ENCODE data around the gene TMEM88.

DNA sequence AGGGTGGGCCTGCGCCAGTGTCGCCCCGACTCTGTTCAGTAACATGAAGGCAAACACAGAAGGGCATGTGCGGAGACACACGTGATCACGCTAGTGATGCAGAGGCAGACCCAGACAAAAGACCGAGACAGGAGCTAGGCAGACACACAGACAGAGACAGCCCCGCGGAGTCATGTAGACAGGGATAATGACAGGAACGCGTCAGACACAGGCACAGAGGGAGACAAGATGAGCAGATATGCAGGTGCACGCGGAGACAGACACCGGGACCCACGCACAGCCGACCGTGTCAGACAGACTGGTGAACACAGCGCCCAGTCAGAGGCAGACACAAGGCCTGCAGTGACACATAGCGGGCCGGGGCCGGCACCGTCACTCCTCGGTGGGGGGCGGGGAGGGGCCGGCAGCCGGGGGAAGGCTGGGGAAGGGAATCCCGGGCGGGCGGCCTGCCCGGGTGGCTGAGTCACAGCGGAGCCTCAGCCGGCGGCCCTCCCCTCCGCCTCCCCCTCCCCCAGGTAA, 13.4 kb upstream of the TMEM88 start:
- no peak for TF ChIP-seq EZH2phosphoT487 (IDR thresholded peaks at IDR 0.05; ENCODE audit: low read depth, severe bottlenecking, unreplicated experiment)
- TF ChIP-seq EZH2 (IDR thresholded peaks at IDR 0.05; ENCODE audit: borderline replicate concordance) = no peak
- TF ChIP-seq, protein P1, sequence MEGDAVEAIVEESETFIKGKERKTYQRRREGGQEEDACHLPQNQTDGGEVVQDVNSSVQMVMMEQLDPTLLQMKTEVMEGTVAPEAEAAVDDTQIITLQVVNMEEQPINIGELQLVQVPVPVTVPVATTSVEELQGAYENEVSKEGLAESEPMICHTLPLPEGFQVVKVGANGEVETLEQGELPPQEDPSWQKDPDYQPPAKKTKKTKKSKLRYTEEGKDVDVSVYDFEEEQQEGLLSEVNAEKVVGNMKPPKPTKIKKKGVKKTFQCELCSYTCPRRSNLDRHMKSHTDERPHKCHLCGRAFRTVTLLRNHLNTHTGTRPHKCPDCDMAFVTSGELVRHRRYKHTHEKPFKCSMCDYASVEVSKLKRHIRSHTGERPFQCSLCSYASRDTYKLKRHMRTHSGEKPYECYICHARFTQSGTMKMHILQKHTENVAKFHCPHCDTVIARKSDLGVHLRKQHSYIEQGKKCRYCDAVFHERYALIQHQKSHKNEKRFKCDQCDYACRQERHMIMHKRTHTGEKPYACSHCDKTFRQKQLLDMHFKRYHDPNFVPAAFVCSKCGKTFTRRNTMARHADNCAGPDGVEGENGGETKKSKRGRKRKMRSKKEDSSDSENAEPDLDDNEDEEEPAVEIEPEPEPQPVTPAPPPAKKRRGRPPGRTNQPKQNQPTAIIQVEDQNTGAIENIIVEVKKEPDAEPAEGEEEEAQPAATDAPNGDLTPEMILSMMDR (IDR thresholded peaks at IDR 0.05; ENCODE audit: poor library complexity) = peak; percentile 42

Data from hepatocyte (in vitro differentiated cells).